IMR-90 (cell line): ENCODE results near the gene SPAG16.

Experiments used
- BHLHE40 ChIP-seq: fragments of 150-350 bp; IDR thresholded peaks from 2 replicates; pipeline ENCODE4 v1.6.1; 2016; ENCODE audit warnings: mild to moderate bottlenecking, low read depth, low read length
- CEBPB ChIP-seq: IDR thresholded peaks from 2 replicates; pipeline ENCODE4 v1.6.1; 2012; ENCODE audit warnings: low read depth, low read length, improper control_type of control experiment
- CTCF ChIP-seq: conservative IDR thresholded peaks from 2 replicates; pipeline ENCODE4 v1.5.1; 2012; ENCODE audit warnings: mild to moderate bottlenecking, low read depth, low read length, improper control_type of control experiment
- MAFK ChIP-seq: IDR thresholded peaks from 2 replicates; pipeline ENCODE4 v1.6.1; 2012; ENCODE audit warnings: low read depth, low read length, improper control_type of control experiment
- POLR2A ChIP-seq: IDR thresholded peaks from 2 replicates; pipeline ENCODE4 v1.6.1; 2012; ENCODE audit warnings: mild to moderate bottlenecking, low read depth, low read length
- USF2 ChIP-seq: fragments of 150-350 bp; IDR thresholded peaks from 2 replicates; pipeline ENCODE4 v1.6.1; 2017; ENCODE audit warnings: mild to moderate bottlenecking, antibody characterized with exemption, low read length, low read depth

DNA sequence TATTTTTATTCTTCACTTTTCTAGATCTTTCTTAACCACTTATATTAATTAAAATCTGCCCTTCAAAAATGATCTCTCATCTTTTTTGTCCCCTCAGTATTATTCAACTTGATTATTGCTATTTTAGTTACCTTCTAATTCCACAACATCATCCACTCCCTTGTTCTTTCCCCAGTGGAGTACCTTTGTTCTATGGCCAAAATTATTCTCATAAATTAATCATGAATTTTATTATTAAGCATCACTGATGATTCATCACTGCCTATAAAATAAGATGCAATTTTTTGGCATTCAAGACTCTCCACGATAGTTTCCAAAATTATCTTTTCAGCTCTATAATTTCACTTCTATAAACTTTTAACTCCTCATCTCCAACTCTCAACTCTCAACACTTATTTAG lies 505.7 kb downstream of the SPAG16 start:
- TF ChIP-seq CEBPB, result no peak
- no peak for TF ChIP-seq POLR2A
- TF ChIP-seq CTCF, result no peak
- TF ChIP-seq BHLHE40, result no peak
- TF ChIP-seq USF2, result no peak
- TF ChIP-seq MAFK, result no peak
